Upper lobe of right lung (tissue), 1 donor: ENCODE measurements around the gene ATXN7. TPM values are rescaled to one million over a fixed set of nuclear protein-coding genes. Genes with fewer than 3 reads are reported as not detected.

Experiments used
- ATAC-seq: fragments of 200-7000 bp; cut with Tn5 transposase; one replicate; pipeline ENCODE4 v1.9.1; 2020; ENCODE audit warnings: mild to moderate bottlenecking, moderate library complexity
- DNase-seq: peaks from one replicate; pipeline ENCODE4 v3.0.0-alpha.2; 2020
- H3K27ac ChIP-seq: fragments of 200-600 bp; one replicate; pipeline ENCODE4 v1.8.0; 2022
- H3K27me3 ChIP-seq: fragments of 200-600 bp; one replicate; pipeline ENCODE4 v1.8.0; 2022; ENCODE audit warnings: mild to moderate bottlenecking
- H3K36me3 ChIP-seq: fragments of 200-600 bp; one replicate; pipeline ENCODE4 v1.8.0; 2022
- H3K4me1 ChIP-seq: fragments of 200-600 bp; one replicate; pipeline ENCODE4 v1.8.0; 2022
- H3K4me3 ChIP-seq: fragments of 200-600 bp; one replicate; pipeline ENCODE4 v1.8.0; 2022; ENCODE audit warnings: mild to moderate bottlenecking
- H3K9me3 ChIP-seq: fragments of 200-600 bp; one replicate; pipeline ENCODE4 v1.8.0; 2022
- CTCF ChIP-seq: fragments of 200-600 bp; IDR thresholded peaks from one replicate; pipeline ENCODE4 v1.8.0; 2022; ENCODE audit warnings: antibody characterized with exemption
- intact Hi-C: fragments of 100-400 bp; cut with DNase I; formaldehyde crosslinking; loops from one replicate; pipeline ENCODE4 v1.11.0; 2022
- total RNA-seq: library from RNA; stranded (reverse); fragmentation: NEBNext Ultra II Directional; extraction: Animal tissue kit (Norgen Biotek cat#: 25700); gene quantifications from one replicate; pipeline ENCODE4 v1.2.1, GENCODE V29; 2021
- donor health status: DM: no; HTN: yes; CAD: no; lungs with severe emphysema.

Gene ATXN7
- total RNA-seq, 1 donor from 2014 or later = 35.5 TPM

DNA sequence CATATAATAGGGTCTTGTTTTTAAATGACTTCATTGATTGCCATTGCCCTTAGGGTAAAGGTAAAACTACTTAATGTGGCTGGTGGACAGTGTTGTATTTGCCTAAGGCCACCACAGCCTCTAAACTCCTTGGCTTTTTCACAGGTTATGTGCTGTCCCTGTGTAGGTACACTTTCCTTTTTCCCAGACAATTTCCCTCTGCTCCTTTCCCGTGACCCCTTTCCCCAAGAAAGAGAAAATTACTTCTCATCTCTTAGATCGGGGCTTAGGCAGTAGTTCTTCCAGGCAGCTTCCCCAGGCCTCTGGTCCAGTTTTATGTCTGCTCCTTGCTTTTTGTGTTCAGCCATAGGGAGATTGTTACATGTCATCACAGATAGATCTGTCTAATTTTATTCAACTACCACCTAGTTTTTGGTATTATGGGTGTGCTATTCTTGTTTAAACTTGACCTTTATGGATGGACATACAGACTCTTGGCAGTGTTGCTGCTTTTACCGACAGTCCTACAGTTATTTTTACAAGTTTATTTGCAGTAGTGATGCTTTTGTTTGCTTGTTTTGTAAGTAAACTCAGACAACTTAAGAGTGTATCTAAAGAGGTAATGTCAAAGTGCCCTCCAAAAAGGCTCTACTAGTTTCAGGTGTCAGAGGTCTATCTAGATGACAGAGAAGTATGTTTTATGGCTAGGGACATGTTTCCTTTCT lies 69.0 kb downstream of the ATXN7 start:
- no peaks in the 10 kb centered on the region for H3K36me3 ChIP-seq
- ATAC-seq = no peak
- peaks cover 46% of the 10 kb centered on the region for H3K4me1 ChIP-seq
- H3K4me3 ChIP-seq = no peak overlapping the region
- no peak for TF ChIP-seq CTCF
- peak overlapping the region; percentile 0 for H3K27ac ChIP-seq
- no peaks in the 10 kb centered on the region for H3K9me3 ChIP-seq
- no peaks in the 10 kb centered on the region for H3K27me3 ChIP-seq
- DNase-seq = no peak
- intact Hi-C loops = no loop called here

DNA sequence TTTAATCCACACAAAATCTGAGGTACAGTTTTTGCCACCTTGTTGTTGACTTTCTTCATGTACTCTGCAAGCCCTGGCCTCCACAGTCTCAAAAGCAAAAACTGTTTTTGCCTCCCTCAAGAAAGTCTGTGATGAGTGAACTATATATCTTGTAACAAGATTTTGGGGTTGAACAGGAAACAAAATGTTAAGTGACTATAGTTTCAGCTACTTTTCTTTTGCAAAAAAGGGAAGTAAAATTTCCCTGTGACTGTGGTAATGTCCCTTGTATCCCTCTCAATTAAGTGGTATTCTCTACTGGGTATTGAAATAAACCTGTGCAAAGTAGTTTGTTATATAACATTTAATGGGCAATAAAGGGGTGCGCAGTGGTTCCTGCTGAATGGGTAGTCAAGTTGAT lies 69.8 kb downstream of the ATXN7 start:
- DNase-seq (no peak), ATAC-seq (no peak)
- Histone ChIP-seq H3K27ac (peak overlapping the region; percentile 0), H3K27me3 (no peaks in the 10 kb centered on the region), H3K4me1 (peaks cover 39% of the 10 kb centered on the region), H3K36me3 (no peaks in the 10 kb centered on the region), H3K9me3 (no peaks in the 10 kb centered on the region), H3K4me3 (no peak overlapping the region)
- intact Hi-C loops = no loop called here
- no peak for TF ChIP-seq CTCF

DNA sequence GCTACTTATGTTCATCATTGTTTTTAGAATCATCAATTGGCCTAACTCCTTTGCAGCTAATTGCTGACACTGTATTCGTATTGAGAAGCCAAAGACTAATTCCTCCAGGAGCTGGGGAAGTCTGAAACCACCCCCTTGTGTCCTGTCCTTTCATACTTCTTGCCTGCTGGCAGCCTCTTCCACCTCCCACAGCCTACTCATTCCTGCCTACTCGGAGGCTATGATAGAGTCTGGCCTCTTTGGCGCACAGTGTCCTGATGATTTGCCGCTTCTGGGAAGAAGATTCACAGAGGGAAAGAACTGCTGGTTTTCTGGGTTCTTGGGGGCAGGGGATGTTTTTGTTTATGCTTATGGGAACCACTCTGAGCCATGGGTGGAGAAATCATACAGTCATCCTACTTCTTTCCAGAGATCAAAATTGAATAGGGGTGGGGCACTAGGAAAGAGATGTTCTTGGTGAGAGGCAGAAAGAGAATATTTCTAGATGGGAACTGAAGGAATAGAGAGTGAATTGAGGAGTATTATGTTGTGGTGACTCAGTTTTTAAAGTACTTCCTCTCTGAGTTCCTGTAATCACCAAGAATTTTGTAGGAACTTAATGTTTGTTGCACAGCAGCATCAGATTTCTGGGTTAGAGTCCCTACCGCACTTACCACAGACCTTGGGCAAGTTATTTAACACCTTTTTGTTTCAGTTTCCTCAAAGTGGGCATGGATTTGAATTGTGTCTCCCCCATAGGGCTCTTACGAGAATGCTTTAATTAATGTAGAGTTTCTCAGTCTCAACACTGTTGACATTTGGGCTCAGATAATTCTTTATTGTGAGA lies 70.6 kb downstream of the ATXN7 start:
- ATAC-seq = peak; percentile 63
- no peak overlapping the region for H3K4me3 ChIP-seq
- TF ChIP-seq CTCF = no peak
- intact Hi-C loops = no loop called here
- H3K27ac ChIP-seq = peak overlapping the region; percentile 25
- peaks cover 41% of the 10 kb centered on the region for H3K4me1 ChIP-seq
- no peak for DNase-seq
- H3K9me3 ChIP-seq = no peaks in the 10 kb centered on the region
- no peaks in the 10 kb centered on the region for H3K36me3 ChIP-seq
- no peaks in the 10 kb centered on the region for H3K27me3 ChIP-seq

GRCh38 chr3:63936925-63937324 lies 73.3 kb downstream of the ATXN7 start:
- peaks cover 47% of the 10 kb centered on the region for H3K4me1 ChIP-seq
- H3K9me3 ChIP-seq = no peaks in the 10 kb centered on the region
- H3K36me3 ChIP-seq = no peaks in the 10 kb centered on the region
- ATAC-seq = no peak
- H3K27me3 ChIP-seq = no peaks in the 10 kb centered on the region
- DNase-seq = no peak
- intact Hi-C loops = no loop called here
- H3K27ac ChIP-seq = peak overlapping the region; percentile 21
- no peak overlapping the region for H3K4me3 ChIP-seq
- TF ChIP-seq CTCF = no peak

DNA sequence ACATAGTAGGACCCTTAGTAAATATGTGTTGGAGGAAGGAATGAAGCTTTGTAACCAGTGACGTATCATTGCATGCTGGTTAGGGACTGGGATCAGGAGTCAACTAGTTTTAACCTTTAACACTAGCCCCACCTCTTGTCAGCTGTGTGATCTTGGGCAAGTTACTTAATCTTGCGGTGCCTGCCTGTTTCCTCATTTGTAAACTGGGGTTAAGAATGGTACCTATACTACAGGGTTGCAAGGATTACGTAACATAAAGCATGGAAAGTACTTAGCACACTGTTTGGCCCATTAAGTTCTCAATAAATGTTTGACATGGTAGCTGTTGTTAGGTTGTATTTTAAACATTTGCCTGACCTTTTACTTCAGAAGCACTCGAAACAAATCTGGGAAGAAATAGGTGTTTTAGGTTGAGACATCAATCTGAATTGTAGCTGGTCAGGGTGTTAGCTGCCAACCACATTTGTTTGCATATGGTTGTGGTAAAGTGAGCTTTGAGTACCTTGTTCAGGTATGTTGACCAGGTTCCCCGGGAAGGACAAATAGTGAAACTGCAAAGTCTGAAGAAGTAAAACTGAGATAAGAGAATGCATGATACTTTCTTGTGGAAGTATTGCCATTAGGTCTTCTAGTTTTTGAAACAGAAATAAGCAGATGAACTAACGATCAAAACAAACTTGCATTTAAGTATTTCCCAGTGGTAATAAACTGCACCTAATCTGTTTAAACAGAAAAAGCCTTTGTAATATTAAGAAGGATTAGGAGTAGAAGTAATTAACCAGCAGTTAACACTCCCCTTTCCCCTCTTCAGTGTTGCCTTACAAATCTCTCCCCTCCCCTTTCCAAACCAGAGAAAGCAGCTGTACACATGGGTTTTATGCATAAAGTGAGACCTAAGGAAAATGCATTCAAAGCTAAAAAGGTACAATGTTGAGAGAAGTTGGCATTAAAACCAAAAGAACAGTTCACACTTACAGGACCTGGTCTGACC lies 74.3 kb downstream of the ATXN7 start:
- H3K4me1 ChIP-seq = peaks cover 38% of the 10 kb centered on the region
- intact Hi-C loops = no loop called here
- DNase-seq (no peak), ATAC-seq (peak; percentile 86)
- H3K27me3 ChIP-seq = no peaks in the 10 kb centered on the region
- no peak overlapping the region for H3K4me3 ChIP-seq
- no peak for TF ChIP-seq CTCF
- no peaks in the 10 kb centered on the region for H3K9me3 ChIP-seq
- H3K36me3 ChIP-seq = no peaks in the 10 kb centered on the region
- H3K27ac ChIP-seq = peak overlapping the region; percentile 21
